GM12891 (cell line): ENCODE results near the gene DIP2A.

Source experiments
- POLR2A ChIP-seq: IDR thresholded peaks from 2 replicates; pipeline ENCODE4 v1.6.1; 2011; ENCODE audit warnings: low read depth, low read length, control low read depth
- POLR2AphosphoS5 ChIP-seq: IDR thresholded peaks from 2 replicates; pipeline ENCODE4 v1.6.1; 2011; ENCODE audit warnings: low read depth, low read length, control low read depth

- TF ChIP-seq POLR2AphosphoS5 (no peak), POLR2A (no peak)
Measured at GRCh38 chr21:46500224-46500861, 41.7 kb downstream of the DIP2A start.
